ENCODE data around the gene DSC1.

The DSC1 gene

DNA sequence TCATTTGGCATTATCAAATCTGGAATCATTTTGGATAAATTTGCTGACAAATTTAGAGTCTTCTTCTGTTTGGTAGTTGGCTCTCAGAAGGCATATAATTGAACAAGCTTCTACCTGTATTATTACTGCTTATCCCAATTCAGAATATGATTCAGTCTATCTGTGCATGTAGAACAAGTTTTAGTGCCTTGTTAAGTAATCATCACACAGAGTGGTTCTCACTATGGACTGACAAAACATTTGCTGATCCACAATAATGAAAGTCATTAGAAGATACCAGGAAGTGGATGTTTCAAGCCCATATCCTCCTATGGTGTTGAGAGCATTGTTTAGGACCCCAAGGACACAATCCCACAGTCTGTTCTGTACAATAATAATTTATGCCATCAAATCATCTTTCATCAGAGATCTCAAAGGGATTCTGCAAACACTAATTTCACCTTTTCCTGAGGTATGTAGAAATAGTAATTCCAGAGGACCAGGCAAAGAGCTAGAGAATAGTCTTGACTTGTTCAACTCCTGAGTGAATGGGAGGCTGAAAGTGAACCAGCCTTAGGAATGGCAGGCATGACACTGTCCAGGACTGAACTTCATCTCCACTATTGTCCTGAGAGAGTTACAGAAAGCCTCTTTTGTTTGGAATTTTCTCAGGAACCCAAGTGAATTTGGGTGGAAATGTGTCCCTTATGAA lies 29.6 kb upstream of the DSC1 start:
- H3K27ac ChIP-seq (ENCODE audit: low read depth, low read length), result no peak overlapping the region
- H3K4me1 ChIP-seq (ENCODE audit: control insufficient read depth, low read length), result no peaks in the 10 kb centered on the region
- TF ChIP-seq EZH2phosphoT487 (IDR thresholded peaks at IDR 0.05; ENCODE audit: borderline replicate concordance, low read length), result no peak
- TF ChIP-seq, protein P1, sequence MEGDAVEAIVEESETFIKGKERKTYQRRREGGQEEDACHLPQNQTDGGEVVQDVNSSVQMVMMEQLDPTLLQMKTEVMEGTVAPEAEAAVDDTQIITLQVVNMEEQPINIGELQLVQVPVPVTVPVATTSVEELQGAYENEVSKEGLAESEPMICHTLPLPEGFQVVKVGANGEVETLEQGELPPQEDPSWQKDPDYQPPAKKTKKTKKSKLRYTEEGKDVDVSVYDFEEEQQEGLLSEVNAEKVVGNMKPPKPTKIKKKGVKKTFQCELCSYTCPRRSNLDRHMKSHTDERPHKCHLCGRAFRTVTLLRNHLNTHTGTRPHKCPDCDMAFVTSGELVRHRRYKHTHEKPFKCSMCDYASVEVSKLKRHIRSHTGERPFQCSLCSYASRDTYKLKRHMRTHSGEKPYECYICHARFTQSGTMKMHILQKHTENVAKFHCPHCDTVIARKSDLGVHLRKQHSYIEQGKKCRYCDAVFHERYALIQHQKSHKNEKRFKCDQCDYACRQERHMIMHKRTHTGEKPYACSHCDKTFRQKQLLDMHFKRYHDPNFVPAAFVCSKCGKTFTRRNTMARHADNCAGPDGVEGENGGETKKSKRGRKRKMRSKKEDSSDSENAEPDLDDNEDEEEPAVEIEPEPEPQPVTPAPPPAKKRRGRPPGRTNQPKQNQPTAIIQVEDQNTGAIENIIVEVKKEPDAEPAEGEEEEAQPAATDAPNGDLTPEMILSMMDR (IDR thresholded peaks at IDR 0.05; ENCODE audit: low read depth, low read length, poor library complexity, severe bottlenecking), result no peak
- no peak overlapping the region for H3K4me3 ChIP-seq (ENCODE audit: low read length)
- H3K36me3 ChIP-seq (ENCODE audit: control insufficient read depth, low read length), result no peaks in the 10 kb centered on the region
- H4K20me1 ChIP-seq (ENCODE audit: control insufficient read depth, insufficient read depth, low read depth, low read length), result no peaks in the 10 kb centered on the region
- no peak overlapping the region for H3K4me2 ChIP-seq (ENCODE audit: low read length)
- H3K9me2 ChIP-seq (replicated peaks; ENCODE audit: control insufficient read depth, low read length), result no peaks in the 10 kb centered on the region; the same call in 1 of the 2 replicates
- H3K9me3 ChIP-seq (ENCODE audit: control insufficient read depth, insufficient read depth, low read length), result no peaks in the 10 kb centered on the region
- no peaks in the 10 kb centered on the region for H3K27me3 ChIP-seq (ENCODE audit: control insufficient read depth, low read length)
- no peaks in the 10 kb centered on the region for H3F3A ChIP-seq (ENCODE audit: control insufficient read depth, insufficient read depth)
- H3K79me2 ChIP-seq (ENCODE audit: control insufficient read depth, low read length), result no peaks in the 10 kb centered on the region

DNA sequence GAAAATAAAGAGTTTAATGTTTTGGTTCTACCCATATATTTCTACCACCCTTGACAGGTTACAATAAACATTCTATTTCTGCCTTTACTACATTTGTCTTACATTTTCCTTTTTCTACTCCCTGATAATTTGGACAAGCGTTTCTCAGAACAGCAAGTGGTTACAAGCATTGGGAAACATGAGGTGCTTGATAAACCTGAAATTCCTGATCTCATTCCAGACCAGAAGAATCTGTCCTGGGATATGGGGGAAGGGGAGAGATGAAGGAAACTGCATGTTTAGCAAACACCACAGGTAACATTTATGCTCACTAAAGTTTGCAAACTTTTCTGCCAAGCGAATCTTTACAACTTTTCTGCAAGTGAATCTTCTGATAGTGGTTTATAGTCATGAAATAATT lies 28.3 kb upstream of the DSC1 start:
- Histone ChIP-seq H3K4me1 (ENCODE audit: control insufficient read depth, low read length) (no peaks in the 10 kb centered on the region), H3F3A (ENCODE audit: control insufficient read depth, insufficient read depth) (no peaks in the 10 kb centered on the region), H3K9me3 (ENCODE audit: control insufficient read depth, insufficient read depth, low read length) (no peaks in the 10 kb centered on the region), H3K79me2 (ENCODE audit: control insufficient read depth, low read length) (no peaks in the 10 kb centered on the region), H3K9me2 (replicated peaks; ENCODE audit: control insufficient read depth, low read length) (no peaks in the 10 kb centered on the region; the same call in 1 of the 2 replicates), H3K27me3 (ENCODE audit: control insufficient read depth, low read length) (no peaks in the 10 kb centered on the region), H3K4me3 (ENCODE audit: low read length) (no peak overlapping the region), H4K20me1 (ENCODE audit: control insufficient read depth, insufficient read depth, low read depth, low read length) (no peaks in the 10 kb centered on the region), H3K36me3 (ENCODE audit: control insufficient read depth, low read length) (no peaks in the 10 kb centered on the region), H3K4me2 (ENCODE audit: low read length) (no peak overlapping the region), H3K27ac (ENCODE audit: low read depth, low read length) (no peak overlapping the region)
- no peak for TF ChIP-seq EZH2phosphoT487 (IDR thresholded peaks at IDR 0.05; ENCODE audit: borderline replicate concordance, low read length)
- TF ChIP-seq, protein P1 (IDR thresholded peaks at IDR 0.05; ENCODE audit: low read depth, low read length, poor library complexity, severe bottlenecking), result no peak

DNA sequence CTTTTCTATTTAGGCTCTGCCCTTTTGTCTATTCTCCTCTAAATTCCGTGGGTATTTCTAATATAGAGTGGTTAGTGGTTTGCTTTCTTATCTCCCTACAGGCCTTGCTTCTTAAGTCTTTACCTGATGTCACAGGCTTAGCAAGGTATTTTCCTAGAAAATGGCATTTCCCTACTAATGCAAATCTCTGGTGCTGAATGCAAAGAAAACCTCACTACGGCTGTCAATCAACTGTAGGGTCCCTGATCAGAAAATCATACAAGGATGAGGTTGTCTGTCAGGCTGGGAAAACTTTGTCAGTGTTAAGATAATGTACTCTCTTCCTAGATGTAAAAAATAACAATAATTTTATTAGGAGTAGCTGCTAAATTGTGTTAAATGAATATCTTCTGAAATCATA lies 27.1 kb upstream of the DSC1 start:
- no peaks in the 10 kb centered on the region; the same call in 1 of the 2 replicates for H3K9me2 ChIP-seq (replicated peaks; ENCODE audit: control insufficient read depth, low read length)
- no peaks in the 10 kb centered on the region for H3K36me3 ChIP-seq (ENCODE audit: control insufficient read depth, low read length)
- no peaks in the 10 kb centered on the region for H3K79me2 ChIP-seq (ENCODE audit: control insufficient read depth, low read length)
- no peaks in the 10 kb centered on the region for H3K9me3 ChIP-seq (ENCODE audit: control insufficient read depth, insufficient read depth, low read length)
- no peaks in the 10 kb centered on the region for H3K4me1 ChIP-seq (ENCODE audit: control insufficient read depth, low read length)
- no peaks in the 10 kb centered on the region for H3F3A ChIP-seq (ENCODE audit: control insufficient read depth, insufficient read depth)
- TF ChIP-seq EZH2phosphoT487 (IDR thresholded peaks at IDR 0.05; ENCODE audit: borderline replicate concordance, low read length), result no peak
- TF ChIP-seq, protein P1 (IDR thresholded peaks at IDR 0.05; ENCODE audit: low read depth, low read length, poor library complexity, severe bottlenecking), result no peak
- no peak overlapping the region for H3K27ac ChIP-seq (ENCODE audit: low read depth, low read length)
- H4K20me1 ChIP-seq (ENCODE audit: control insufficient read depth, insufficient read depth, low read depth, low read length), result no peaks in the 10 kb centered on the region
- H3K4me2 ChIP-seq (ENCODE audit: low read length), result no peak overlapping the region
- H3K4me3 ChIP-seq (ENCODE audit: low read length), result no peak overlapping the region
- no peaks in the 10 kb centered on the region for H3K27me3 ChIP-seq (ENCODE audit: control insufficient read depth, low read length)

Measured in DOHH2 (cell line).